B cell (primary cell): ENCODE results near the gene HYAL2. TPM values are rescaled to one million over a fixed set of nuclear protein-coding genes. Genes with fewer than 3 reads are reported as not detected.
"Not testable (repeated sequence)": the region's sequence is repeated elsewhere in the genome, so short reads cannot be mapped to it uniquely, and the experiment has no call there.

Source experiments
- ATAC-seq: fragments of 200-7000 bp; cut with Tn5 transposase; one replicate; pipeline ENCODE4 v1.10.0; 2021; ENCODE audit warnings: low read depth, mild to moderate bottlenecking, moderate number of reproducible peaks, moderate library complexity
- CTCF ChIA-PET: fragments of 350-600 bp; sonication (Branson Sonifier 250); formaldehyde crosslinking; loops from one replicate; lab custom pipeline; 2021; ENCODE audit warnings: antibody characterized with exemption, inconsistent platforms; lab: Charles Lee
- POLR2A ChIA-PET: fragments of 350-600 bp; sonication (Branson Sonifier 250); formaldehyde crosslinking; loops from one replicate; lab custom pipeline; 2021; ENCODE audit warnings: antibody characterized with exemption; lab: Charles Lee
- DNase-seq: peaks from one replicate; pipeline ENCODE4 v3.0.0; 2013
- H2AFZ ChIP-seq: 2 replicates; pipeline ENCODE4 v1.6.1; 2012; ENCODE audit warnings: mild to moderate bottlenecking, low read depth, low read length; ENCODE audit not compliant: insufficient read depth, poor library complexity, severe bottlenecking
- H3K27ac ChIP-seq, 2 donors: 1 replicate in 1 of 2; 2 replicates in 1 of 2; pipeline ENCODE4 v1.5.1; 2012 to 2013; ENCODE audit warnings: low read length in 2 of 2, mild to moderate bottlenecking in 2 of 2, moderate library complexity in 1 of 2
- H3K27me3 ChIP-seq, 4 experiments: fragments of 200-600 bp in 1 of 4; sonication (generic) in 1 of 4; replicated peaks in 1 of 4; 1 replicate in 2 of 4; 2 replicates in 2 of 4; pipeline versions ENCODE4 v1.6.1 to v1.7.0; 2013 to 2016; ENCODE audit warnings: low read length in 3 of 4, mild to moderate bottlenecking in 2 of 4, mixed read lengths in 1 of 4, moderate library complexity in 1 of 4; ENCODE audit not compliant: insufficient read depth in 4 of 4, control insufficient read depth in 3 of 4; ENCODE audit errors: control extremely low read depth in 1 of 4
- H3K36me3 ChIP-seq, 2 experiments: replicated peaks in 1 of 2; 1 replicate in 1 of 2; 2 replicates in 1 of 2; pipeline versions ENCODE4 v1.6.1 to v1.7.1; 2013; ENCODE audit warnings: low read length in 1 of 2; ENCODE audit not compliant: insufficient read depth in 2 of 2, control insufficient read depth in 1 of 2; ENCODE audit errors: control extremely low read depth in 1 of 2, extremely low read depth in 1 of 2
- H3K4me1 ChIP-seq, 2 donors: fragments of 200-600 bp in 1 of 2; sonication (generic) in 1 of 2; 1 replicate in 1 of 2; 2 replicates in 1 of 2; pipeline versions ENCODE4 v1.5.1 to v1.6.1; 2013 to 2017; ENCODE audit warnings: low read length in 2 of 2; ENCODE audit not compliant: control insufficient read depth in 2 of 2, insufficient read depth in 2 of 2
- H3K4me2 ChIP-seq: replicated peaks from 2 replicates; pipeline ENCODE3; 2012; ENCODE audit warnings: mild to moderate bottlenecking, low read depth, low read length; ENCODE audit not compliant: poor library complexity, severe bottlenecking
- H3K4me3 ChIP-seq, 5 experiments: fragments of 200-600 bp in 1 of 5; sonication (generic) in 1 of 5; 1 replicate in 3 of 5; 2 replicates in 2 of 5; pipeline versions ENCODE4 v1.5.1 to v1.7.0; 2011 to 2016; ENCODE audit warnings: low read length in 4 of 5, mild to moderate bottlenecking in 4 of 5, low read depth in 2 of 5, control low read depth in 1 of 5, moderate library complexity in 1 of 5; ENCODE audit not compliant: insufficient read depth in 1 of 5; ENCODE audit errors: control extremely low read depth in 1 of 5, extremely low read depth in 1 of 5
- H3K79me2 ChIP-seq: fragments of 200-600 bp; sonication (generic); one replicate; pipeline ENCODE4 v1.6.0; 2016; ENCODE audit warnings: low read length; ENCODE audit not compliant: control insufficient read depth, insufficient read depth
- H3K9ac ChIP-seq: fragments of 200-600 bp; sonication (generic); 2 replicates; pipeline ENCODE4 v1.6.1; 2017; ENCODE audit warnings: mild to moderate bottlenecking, low read length, moderate library complexity
- H3K9me3 ChIP-seq, 3 donors: one replicate each; pipeline versions ENCODE4 v1.6.1 to v1.7.1; 2013; ENCODE audit warnings: low read length in 2 of 3; ENCODE audit not compliant: control insufficient read depth in 2 of 3, insufficient read depth in 1 of 3; ENCODE audit errors: control extremely low read depth in 1 of 3
- H4K20me1 ChIP-seq: 2 replicates; pipeline ENCODE4 v1.6.0; 2012; ENCODE audit warnings: mild to moderate bottlenecking, low read length; ENCODE audit not compliant: insufficient read depth, control insufficient read depth, poor library complexity, severe bottlenecking
- H3K27ac Mint-ChIP-seq: one replicate; pipeline ENCODE4 v1.8.0; 2021; ENCODE audit warnings: mixed read lengths
- H3K27me3 Mint-ChIP-seq: one replicate; pipeline ENCODE4 v1.8.0; 2021; ENCODE audit warnings: mixed read lengths
- H3K4me1 Mint-ChIP-seq: one replicate; pipeline ENCODE4 v1.8.0; 2021; ENCODE audit warnings: mixed read lengths
- H3K4me3 Mint-ChIP-seq: one replicate; pipeline ENCODE4 v1.8.0; 2021; ENCODE audit warnings: mixed read lengths
- H3K9me3 Mint-ChIP-seq: one replicate; pipeline ENCODE4 v1.8.0; 2022; ENCODE audit warnings: mixed read lengths; ENCODE audit not compliant: insufficient read depth
- CTCF ChIP-seq: fragments of 200-600 bp; IDR thresholded peaks from one replicate; pipeline ENCODE4 v1.8.0; 2022; ENCODE audit warnings: antibody characterized with exemption, mild to moderate bottlenecking
- EZH2 ChIP-seq: IDR thresholded peaks from 2 replicates; pipeline ENCODE4 v1.6.1; 2012; ENCODE audit warnings: borderline replicate concordance, low read depth, mild to moderate bottlenecking, moderate library complexity, low read length; ENCODE audit not compliant: insufficient read depth, poor library complexity, severe bottlenecking
- WGBS: methylation state at CpG from one replicate; pipeline ENCODE4 v1.1.5; 2013; ENCODE audit warnings: missing lambda C conversion rate; ENCODE audit not compliant: insufficient coverage; 5-methylcytosine and 5-hydroxymethylcytosine counted together
- intact Hi-C: fragments of 100-400 bp; cut with micrococcal nuclease; formaldehyde crosslinking; loops from one replicate; pipeline ENCODE4 v1.10.0; 2022
- polyA plus RNA-seq: library from polyadenylated mRNA; depleted of rRNA; stranded (reverse); fragments of >200 nt; gene quantifications from 2 replicates; pipeline ENCODE4 v1.2.3, GENCODE V29; 2012
- total RNA-seq, 2 donors: library from RNA; stranded (reverse); fragments of 120-200 nt in 1 of 2; gene quantifications; 1 replicate in 1 of 2; 2 replicates in 1 of 2; pipeline versions ENCODE4 v1.2.3 to v1.2.4, GENCODE V29; 2013 to 2022

Gene HYAL2
- total and polyA plus RNA-seq, 2 donors (not counting 1 experiment from before 2014, with no cell fraction given): 4.2 to 5.1 TPM

GRCh38 chr3:50286322-50287227 is 36.0 kb downstream of the HYAL2 start:
- Histone ChIP-seq H3K27ac (no peak overlapping the region), H3K9ac (no peak overlapping the region), H3K4me1 (peaks cover 5 to 6% of the 10 kb centered on the region in 2 donors), H3K4me3 (no peak overlapping the region), H3K79me2 (peaks cover 11% of the 10 kb centered on the region), H3K4me2 (no peak overlapping the region), H3K9me3 (no peaks in the 10 kb centered on the region), H3K27me3 (no peaks in the 10 kb centered on the region), H3K36me3 (peaks cover 0 to 29% of the 10 kb centered on the region in 2 experiments), H2AFZ (no peak overlapping the region), H4K20me1 (no peaks in the 10 kb centered on the region)
- no peak overlapping the region for H3K27ac Mint-ChIP-seq
- CTCF ChIA-PET: interaction anchor here (1.7 kb wide), 1 partner anchor 27 kb away, joined by 4 read pairs; no protein-coding TSS in a partner anchor
- peaks cover 5% of the 10 kb centered on the region for H3K4me1 Mint-ChIP-seq
- POLR2A ChIA-PET: no interaction called here
- no peak for DNase-seq
- H3K9me3 Mint-ChIP-seq: no peaks in the 10 kb centered on the region
- no peaks in the 10 kb centered on the region for H3K27me3 Mint-ChIP-seq
- 98% methylated on average over 24 of the region's 28 CpGs for WGBS
- TF ChIP-seq EZH2 (no peak), CTCF (no peak)
- H3K4me3 Mint-ChIP-seq: no peak overlapping the region
- intact Hi-C loops: no loop called here
- no peak for ATAC-seq

GRCh38 chr3:50284121-50284520 is 38.4 kb downstream of the HYAL2 start:
- H3K79me2 ChIP-seq, DNase-seq, H3K9me3 Mint-ChIP-seq, ATAC-seq, H3K27me3 ChIP-seq, H3K9me3 ChIP-seq, H3K27ac ChIP-seq, H3K4me3 ChIP-seq, H3K4me1 Mint-ChIP-seq, intact Hi-C loops, H3K27me3 Mint-ChIP-seq, H3K27ac Mint-ChIP-seq, CTCF ChIA-PET, H3K9ac ChIP-seq, H2AFZ ChIP-seq, H4K20me1 ChIP-seq, H3K4me1 ChIP-seq, H3K4me3 Mint-ChIP-seq, H3K4me2 ChIP-seq: not testable (repeated sequence)
- POLR2A ChIA-PET: interaction anchor here (0.7 kb wide), 1 partner anchor 1189 kb away, joined by 5 read pairs; no protein-coding TSS in a partner anchor
- H3K36me3 ChIP-seq: peaks cover 0 to 16% of the 10 kb centered on the region in 2 experiments
- 100% methylated on average over 2 of the region's 6 CpGs for WGBS
